CD4-positive, alpha-beta T cell treated with Interleukin-17A for 1 hour (primary cell): Measurements from ENCODE around the gene TNFAIP8.
A peak's percentile ranks its signal among the peaks of the same experiment; 100 is the strongest.

Experiments
- DNase-seq: peaks from one replicate; pipeline ENCODE4 v3.0.0-alpha.2; 2020

TNFAIP8 gene

DNA sequence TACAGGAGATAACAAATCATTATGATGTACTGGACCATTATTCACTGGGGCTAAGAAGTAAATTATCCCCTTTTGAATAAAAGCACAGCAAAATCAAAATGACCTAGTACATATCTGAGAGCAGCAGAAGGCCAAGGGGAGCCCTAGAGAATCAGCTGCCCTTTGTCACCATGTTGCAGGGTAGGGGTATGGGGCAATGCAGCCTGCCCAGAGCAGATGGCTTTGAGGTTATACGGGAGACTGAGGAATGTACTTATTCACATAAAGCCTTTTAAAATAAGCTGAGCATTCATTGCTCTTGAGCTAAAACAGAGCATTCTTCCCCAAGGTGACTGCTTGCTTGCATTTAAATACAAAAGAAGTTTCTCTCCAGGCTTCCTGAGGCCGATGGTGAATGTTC is 2.6 kb upstream of the TNFAIP8 start:
- DNase-seq, result no peak

DNA sequence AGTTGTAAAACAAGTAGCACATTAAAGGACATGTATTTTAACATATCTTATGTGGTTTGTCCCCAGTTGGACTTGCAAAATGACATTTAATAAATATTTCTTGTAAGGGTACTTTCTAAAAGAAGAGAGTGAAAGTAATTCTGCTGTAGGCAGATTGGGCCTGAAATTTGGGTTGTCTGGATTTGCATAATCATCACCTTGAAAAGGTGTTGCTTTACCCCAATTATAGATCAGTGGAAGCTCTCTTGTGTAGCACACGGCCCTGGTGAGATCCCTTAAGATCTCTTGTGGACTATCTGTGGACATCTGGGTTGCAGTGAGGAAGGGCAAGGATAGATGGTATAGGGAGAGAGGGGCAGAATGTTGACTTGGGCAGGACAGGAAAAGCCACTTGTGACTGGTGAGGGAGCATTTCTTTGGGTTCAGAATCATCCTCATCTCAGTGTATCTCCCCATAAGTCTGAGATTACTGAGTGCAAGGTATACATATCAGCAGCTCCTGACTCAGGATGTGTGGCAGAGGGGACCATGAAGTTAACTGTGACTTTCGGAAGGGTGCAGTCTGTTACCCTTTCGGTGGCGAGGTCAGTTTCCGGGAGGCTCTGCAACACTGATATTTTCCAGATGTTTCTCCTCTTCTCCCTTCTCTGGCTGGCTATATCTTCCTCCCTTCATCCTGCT is 2.0 kb upstream of the TNFAIP8 start:
- peak; percentile 50 for DNase-seq

DNA sequence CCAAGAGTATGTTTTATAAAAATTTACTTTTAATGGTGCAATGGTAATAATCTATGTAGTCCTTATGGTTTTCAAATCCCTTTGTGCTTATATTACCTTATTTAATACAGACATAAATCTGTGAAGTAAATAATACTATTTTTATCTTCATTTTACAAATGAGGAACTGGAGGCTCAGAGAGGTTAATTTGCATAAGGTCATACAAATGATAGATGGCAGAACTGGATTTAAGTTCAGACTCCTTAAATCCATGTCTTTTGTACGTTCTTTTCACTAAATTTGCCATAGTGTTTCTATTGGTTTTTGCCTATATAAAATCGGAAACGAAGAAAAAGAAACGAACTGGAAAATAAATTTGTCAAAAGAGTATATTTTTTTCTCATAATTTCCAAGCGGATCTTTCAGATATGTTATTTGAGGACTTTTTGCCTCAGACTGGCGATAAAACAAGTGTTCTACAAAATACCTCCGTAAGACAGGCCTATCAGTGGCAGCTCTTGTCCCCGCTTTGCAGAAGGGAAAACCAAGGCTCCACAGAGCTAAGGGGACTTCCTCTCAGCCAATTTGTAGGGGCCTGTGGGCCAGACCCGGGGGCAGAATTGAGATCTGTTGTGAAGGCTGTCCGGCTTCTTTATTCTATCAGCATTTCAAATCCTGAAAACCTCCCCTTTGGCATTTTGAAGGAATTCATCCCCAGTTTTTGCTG is 1.1 kb upstream of the TNFAIP8 start:
- no peak for DNase-seq

DNA sequence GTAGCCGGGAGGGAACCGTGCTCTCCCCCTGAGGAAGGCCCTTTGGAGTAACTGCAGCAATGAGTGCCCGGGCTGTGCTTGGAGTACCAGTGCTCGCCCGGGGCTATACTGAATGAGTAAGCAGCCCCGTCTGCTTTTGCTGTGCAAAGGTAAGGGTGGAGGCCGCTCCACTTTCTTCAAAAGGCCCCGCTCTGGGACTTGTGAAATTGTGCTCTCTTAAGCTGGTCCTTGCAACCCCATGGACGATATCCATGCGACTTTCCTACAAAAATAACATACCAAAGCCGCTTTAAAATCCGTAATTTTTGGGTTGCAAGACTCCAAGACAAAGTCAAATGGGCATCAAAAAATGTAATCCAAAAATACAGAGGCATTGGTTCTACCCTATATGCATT is 578 bp upstream of the TNFAIP8 start:
- no peak for DNase-seq

DNA sequence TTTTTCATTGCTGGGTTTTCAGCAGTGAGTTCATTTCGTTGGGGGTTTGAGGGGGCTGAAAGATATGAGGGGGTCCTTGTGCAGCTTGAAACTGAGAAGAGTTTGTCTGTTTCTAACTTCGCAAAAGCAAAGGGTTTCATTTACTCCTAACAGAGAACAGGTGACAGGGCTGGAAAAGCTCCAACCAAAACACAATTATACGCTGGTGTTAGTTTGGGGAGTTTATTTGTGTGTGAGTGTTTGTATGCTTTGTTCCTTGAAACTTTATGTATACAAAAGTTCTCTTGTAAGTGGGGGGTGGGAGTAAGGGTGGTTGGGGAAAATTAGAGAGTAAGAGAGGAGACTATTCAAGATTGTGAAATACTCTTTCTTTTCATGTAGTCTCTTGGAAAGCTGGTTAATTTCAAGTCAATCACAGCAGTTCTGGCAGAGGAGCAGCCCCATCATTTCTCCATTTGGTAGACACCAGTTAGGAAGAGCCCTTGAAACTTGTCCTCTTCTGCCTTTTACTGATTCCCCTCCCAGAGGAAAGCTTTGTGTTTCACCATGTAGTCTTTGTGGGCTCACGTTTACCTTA is 881 bp downstream of the TNFAIP8 start:
- no peak for DNase-seq

DNA sequence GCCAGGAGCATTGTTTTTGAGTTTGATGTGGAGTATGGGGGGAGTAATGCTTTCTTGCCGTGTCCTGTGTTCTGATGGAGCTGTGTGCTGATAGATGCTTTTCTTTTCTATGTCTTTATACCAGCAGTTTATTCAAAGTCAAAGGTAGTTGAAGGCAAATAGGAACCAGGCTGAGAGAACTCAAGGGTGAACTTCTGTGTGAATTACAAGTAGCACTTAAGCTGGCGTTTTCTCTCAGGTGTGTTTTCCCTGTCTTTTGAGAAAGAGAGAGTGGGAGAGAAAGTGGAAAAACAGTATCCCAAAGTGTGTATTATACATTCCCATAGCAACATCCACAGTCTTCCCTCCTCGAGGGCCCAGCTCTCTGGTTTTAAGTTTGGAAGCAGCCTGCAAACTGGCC is 1.5 kb downstream of the TNFAIP8 start:
- DNase-seq, result no peak

DNA sequence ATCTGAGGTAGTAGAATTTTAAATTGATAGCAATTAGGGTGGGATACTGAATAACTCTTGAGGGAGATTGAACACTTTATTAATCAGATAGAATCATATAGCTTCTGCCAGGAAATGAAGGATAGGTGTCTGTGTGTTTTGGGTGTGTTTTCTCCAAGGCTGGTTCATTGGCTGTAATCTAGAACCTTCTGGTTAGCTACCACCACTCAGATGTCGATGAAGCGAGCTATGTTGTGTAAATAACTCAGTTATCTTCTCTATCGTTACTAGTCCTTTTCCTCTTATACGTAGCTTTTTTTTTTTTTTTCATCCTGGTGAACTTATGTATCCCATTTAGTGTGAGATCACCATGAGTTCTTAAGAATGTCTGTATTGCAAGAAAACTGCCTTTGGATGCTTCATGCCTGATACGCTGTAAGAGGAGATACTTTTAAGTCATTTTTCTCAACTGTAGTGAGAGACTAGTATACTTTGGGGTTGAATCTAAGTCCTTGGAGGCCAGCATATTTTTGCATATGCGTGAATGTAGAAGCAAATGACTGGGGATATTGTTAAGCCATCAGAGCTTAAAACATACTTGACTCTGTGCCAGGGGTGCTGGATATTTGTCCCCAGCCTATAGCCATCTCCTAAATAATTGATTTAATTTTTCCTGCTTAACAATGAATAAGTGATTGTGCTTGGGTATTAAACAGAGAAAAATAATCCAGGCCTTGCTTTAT is 2.1 kb downstream of the TNFAIP8 start:
- DNase-seq, result no peak

GRCh38 chr5:119358530-119358900 is 2.7 kb downstream of the TNFAIP8 start:
- DNase-seq, result no peak

- no peak for DNase-seq
Measured at GRCh38 chr5:119358901-119359603, 3.2 kb downstream of the TNFAIP8 start.

DNA sequence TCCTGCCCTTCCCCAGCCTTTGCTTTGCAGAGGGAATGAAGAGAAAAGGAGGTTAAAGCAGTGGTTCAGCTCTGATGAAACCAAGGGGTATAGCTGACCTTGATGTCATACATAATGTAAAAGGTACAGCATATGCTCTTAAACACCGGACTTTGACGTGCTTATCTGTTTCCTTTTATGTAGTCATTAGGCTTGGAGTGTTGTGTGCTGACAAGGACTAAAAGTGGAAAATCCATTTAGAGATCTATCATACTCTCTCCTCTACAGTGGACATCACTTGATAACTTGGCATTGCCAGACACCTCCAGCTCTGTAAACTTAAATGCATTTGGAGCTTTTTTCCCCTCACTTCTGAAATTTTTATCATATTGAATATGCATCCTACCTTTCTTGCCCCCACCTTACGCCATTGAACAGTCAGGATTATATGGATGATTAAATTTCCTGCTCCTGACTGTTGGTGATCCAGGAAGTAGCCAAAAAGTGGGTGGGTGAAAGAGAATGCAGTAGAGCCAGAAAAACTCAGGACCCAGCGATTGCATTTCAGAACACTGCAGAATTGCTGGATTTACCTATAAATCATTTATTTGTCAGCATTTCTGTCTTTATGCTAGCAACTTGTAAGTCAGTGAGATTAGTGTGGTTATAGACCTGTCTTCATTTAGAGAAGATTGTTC is 4.1 kb downstream of the TNFAIP8 start:
- DNase-seq, result no peak

DNA sequence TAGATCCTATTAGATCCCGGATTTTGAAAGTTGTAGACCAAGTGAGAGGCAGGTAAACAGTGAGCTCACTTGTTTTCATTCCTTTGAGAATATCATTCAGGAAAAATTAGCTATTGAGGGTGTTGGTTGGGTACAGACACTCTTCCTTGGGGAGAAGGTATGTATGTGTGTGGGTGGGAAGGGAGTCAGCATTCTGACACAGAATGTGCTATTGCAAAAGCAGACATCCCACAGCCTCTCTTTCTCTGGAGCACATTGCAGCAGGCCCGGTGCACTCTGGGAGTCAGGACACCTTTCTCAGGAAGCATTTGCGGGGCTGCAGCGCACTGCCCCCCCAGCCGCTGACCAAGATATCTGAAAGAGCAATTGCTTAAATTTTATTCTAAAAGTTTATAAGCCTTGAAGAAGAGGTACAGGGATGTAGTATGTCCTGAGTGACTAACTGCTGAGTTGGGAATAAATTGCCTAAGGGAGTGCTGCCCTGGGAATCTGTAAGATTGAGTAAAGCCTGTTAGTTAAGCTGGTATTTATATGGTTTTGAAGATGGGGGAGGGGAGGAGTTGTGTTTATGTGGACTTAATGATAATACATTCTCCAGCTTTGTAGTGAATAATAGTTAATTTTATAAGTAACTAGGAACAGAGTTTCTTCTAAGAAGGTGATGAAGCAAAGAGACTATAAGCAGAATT is 5.2 kb downstream of the TNFAIP8 start:
- DNase-seq, result no peak

- no peak for DNase-seq
Measured at GRCh38 chr5:119361594-119362125, 5.8 kb downstream of the TNFAIP8 start.

DNA sequence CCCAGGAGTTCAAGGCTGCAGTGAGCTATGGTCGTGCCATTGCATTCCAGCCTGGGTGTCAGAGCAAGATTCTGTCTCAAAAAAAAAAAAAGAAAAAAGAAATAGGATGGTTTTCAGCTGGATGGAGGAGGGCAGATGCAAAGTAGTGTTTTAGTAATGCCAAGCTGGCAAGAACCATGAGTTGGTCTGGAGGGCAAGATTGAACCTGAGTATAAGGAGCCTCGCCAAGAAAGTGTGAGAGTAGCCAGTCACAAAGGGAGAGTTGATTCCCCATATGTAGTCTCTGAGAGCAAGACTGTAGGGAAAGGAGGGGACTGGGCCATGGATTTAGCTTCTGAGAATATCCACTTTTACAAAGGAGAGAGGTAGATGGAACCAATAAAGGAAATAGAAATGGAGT is 6.9 kb downstream of the TNFAIP8 start:
- no peak for DNase-seq

GRCh38 chr5:119363271-119363670 is 7.5 kb downstream of the TNFAIP8 start:
- DNase-seq, result no peak

DNA sequence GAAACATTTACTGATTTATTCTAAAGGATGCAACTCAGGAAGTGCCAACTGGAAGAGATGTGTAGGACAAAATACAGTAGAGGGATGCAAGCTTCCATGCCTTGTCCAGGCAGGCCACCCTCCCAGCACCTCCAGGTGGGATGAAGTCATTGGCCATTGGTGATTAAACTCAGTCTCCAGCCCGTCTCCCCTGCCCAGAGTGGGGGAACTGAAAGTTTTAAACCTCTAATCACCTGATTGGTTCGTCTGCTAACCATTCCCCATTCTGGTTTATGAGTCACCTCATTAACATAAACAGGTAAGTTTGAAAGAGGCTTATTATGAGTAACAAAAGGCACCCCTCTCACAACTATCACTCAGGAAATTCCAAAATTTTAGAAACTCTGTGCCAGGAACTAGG is 8.1 kb downstream of the TNFAIP8 start:
- no peak for DNase-seq

- DNase-seq, result no peak
Measured at GRCh38 chr5:119365847-119366539, 10.2 kb downstream of the TNFAIP8 start.

- peak; percentile 58 for DNase-seq
Measured at GRCh38 chr5:119366540-119366881, 10.7 kb downstream of the TNFAIP8 start.

GRCh38 chr5:119367502-119368237 is 11.9 kb downstream of the TNFAIP8 start:
- peak; percentile 65 for DNase-seq

DNA sequence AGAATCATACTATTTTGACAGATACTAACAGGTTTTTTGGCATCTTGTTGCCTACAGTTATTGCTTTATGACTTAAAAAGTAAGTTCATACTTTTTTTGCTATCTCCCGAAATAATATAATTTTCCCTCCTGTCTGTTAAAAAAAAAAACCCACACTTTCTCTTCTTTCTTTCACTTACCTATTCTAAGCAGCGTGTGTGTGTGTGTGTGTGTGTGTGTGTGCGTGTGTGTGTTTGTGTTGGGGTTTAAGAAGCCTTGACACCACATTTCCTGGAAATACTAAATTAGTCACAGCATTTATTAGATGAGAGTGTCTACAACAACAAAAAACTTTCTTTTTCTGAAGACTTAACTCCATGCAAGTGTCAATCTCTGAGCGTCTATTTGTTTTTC is 12.4 kb downstream of the TNFAIP8 start:
- peak; percentile 82 for DNase-seq

DNA sequence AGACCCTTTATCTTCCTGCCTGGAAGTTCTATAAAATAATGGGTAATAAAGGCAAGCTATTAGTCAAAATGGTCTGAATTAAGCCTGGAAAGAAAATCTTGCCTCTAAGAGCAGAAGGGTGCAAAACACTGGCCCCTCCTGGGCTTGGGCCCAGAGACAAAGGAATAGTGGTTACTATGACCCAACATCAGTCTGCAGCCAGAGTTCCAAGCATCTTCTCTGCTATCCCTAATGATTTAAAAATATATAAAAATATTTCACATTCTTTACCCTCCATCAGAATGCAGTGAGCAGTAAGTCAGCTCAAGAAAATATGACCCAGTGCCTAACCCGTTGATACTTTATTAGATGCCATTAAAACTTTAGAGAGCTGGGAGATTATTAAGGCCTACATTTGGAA is 14.7 kb downstream of the TNFAIP8 start:
- DNase-seq, result no peak
